Activated gamma-delta T cell (primary cell): ENCODE data around the gene DIS3L2.
"Not testable (repeated sequence)": the region's sequence is repeated elsewhere in the genome, so short reads cannot be mapped to it uniquely, and the experiment has no call there.

Experiments
- DNase-seq: peaks from one replicate; lab custom pipeline; 2025; lab: John Stamatoyannopoulos, UW

DIS3L2 gene

DNA sequence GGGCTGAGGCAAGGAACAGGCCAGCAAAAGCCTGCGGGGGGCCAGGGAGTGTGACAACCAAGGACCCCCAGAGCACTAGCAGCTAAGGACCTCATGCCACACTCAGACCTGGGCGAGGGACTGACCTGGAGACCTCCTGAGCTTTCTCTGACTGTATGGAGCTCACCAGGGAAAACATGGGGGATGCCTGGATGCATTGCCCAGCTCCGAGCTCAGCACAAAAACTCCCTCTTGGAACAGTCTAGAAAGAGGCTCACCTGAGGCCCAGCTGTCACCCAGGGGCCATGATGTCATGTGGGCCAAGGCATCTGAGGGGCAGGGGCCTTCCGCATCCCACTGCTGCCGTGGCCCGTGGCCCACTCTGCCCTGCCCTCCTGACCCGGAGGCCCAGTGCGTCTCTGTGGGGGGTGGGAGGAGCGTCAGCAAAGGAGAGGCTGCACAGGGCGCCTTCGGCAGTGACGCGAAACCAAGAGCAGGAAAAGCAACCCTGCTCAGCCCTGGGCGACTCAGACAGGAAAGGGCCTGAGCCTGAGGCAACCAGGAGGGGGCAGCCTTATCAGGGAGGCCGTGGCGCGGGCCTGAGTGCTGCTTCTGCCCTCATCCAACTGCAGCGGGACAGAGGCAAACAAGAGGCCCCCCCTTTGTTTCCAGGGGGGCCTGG is 359.8 kb downstream of the DIS3L2 start:
- no peak for DNase-seq

DNA sequence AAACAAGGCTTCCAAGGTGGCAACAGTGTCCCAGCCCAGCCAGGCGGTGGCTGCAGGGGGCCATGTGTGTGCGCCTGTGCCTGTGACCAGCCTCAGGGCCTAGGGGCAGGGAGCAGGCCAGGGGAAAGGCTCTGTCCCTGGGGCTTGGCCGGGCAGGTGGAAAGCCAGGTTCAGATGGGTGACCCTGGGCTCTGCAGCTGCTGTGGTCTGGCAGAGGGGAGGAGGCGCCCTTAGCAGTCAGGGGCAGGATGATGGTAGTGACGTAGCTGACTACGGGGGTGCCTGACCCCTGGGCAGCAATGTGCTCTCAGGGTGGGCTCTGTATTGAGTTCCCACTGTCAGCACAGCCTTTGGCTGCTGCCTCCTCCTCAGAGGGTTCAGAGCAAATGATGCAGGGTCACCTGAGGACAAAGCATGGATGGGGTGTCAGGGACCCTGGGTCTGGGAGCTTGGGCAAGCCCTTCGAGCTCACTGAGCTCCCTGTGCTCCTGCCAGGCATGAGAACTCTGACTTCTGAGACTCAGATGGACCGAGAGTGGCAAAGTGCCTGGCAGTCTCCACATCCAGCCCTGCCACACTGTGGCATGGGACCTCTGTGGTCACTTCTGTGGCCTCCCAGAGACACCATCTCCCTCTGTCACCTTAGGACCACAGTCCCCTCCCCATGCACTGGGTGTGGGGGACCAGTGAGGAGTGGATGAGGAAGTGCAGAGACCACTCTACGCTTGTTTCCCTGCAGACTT is 360.5 kb downstream of the DIS3L2 start:
- no peak for DNase-seq

DNA sequence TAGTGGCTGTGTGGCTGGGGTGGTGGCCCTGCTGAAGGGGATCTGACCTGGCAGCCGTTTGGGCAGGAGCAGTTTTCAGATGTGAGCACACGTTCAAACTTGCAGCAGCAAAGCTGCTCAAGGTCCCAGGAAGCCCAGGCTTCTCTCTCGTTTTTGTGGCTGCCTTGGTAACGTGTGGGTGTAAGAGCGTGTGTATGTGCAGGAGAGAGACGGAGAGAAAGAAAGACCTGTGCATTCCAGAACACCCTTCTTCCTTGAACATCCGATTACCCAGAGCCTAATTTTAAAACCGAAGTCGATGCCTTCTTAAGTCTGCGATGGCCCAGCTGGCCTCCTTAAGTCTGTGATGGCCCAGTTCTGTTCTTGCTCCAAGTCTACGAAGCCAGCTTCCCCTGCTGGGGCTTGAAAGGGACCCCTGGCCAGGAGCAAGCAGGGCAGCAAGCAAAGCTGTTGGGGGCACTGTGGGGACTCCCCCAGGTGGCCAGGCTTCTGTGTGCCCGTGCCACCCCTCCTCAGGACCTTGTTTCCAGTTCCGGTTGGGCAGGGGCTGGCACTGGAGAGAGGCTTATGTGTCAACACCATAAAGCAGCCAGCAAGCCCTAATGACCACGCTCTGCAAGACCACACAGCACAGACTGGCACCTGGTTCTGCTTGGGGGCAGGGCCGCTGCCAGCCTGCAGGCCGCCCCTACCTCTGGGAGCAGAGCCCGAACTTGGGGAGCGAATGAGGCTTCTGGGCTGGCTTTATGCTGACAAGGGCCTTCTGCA is 361.2 kb downstream of the DIS3L2 start:
- no peak for DNase-seq

DNA sequence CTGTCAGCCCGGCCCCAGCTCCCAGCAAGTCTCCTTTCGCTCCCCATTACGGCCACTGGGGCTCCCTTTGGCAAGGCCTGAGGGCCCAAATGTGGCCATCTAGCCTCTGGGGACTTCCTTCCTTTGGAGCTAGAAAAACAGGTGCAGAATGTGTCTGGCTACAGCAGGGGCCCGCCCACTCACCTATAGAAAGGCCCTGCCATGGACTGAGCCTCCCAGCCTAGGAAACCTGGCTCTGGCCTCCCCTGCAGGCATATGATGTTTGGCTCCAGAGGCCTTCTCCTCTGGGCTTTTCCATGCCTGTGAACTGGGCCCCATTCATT is 361.8 kb downstream of the DIS3L2 start:
- DNase-seq, result no peak

DNA sequence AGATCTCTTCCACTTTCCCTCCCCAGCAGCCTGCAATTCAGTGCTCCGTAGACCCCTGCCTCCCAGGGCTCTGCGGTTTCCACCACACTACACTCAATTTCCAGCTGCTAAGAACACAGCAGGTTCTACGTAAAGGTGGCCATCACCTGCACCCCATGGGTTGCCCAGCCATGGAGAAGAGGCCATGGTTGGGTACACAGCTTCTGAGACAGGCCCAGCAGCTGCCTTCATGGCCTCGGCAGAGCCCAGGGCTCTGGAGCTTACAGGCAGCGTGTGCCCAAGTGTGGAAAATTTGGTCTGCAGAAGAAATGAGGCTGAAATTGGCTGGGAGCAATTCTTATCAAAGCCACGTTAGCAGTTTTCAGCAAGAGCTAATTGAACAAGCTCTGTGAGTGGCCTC is 362.5 kb downstream of the DIS3L2 start:
- DNase-seq, result not testable (repeated sequence)

DNA sequence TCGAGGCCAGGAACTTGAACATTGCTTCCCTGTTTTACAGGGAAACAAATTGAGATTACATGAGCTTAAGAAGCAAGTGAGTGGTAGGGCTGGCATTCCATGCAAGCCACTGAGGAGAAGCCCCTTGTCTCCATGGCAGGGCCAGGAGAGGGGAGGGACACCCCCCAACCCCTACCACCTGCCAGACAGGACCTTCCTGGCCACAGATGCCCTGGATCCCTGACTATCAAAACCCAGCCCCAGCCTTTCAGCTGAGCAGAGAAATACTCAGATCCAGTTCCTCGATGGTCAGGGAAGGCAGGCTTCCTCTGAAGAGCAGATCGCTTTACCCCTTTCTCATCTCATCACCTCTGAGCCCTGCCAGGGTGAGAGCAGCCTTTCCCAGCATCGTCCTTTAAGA is 363.3 kb downstream of the DIS3L2 start:
- no peak for DNase-seq

DNA sequence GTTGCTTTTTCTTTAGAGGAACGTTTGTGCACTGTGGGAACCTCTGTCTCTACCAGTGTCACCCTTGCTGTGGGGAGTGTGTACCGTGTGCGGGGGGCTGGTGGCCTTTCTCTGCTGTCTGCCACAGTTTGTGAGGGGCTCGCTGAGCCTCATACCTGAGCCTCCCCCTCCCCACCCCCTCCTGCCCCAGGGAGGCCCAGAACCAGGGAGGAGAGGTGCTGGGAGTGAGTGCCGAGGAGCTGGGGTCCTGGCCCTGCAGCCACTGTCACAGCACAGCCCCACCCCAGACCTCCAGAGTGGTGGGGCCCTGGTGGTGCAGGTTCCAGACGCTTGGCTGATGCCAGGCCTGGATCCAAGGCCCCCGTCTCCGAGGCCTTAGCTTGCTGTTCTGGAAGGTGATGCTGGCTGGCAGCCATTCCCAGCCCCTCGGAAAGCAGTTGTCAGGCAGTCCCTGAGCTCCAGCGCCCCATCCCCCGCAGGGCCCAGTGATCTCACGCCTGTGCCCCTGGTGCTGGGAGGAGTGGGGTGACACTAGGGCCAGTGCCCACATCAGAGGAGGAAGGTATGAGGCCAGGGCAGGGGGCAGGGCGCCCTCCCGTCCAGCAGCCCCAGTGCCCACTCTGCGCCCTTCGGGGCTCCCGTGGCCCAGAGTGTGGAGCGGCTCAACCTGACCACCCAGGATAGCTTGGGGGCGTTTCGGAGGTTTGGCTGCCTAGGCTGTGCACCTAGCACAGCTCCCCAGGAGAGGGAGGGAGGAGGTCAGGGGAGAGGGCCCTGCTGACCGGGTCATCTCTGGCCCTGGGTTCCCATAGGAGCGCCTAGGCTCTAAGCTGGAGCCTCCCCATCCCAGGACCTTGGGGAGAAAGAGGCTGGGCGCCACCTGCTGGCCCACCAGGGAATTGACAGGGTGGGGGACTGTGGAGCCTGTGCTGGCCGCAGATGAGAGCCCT is 364.1 kb downstream of the DIS3L2 start:
- DNase-seq, result peak; percentile 32

DNA sequence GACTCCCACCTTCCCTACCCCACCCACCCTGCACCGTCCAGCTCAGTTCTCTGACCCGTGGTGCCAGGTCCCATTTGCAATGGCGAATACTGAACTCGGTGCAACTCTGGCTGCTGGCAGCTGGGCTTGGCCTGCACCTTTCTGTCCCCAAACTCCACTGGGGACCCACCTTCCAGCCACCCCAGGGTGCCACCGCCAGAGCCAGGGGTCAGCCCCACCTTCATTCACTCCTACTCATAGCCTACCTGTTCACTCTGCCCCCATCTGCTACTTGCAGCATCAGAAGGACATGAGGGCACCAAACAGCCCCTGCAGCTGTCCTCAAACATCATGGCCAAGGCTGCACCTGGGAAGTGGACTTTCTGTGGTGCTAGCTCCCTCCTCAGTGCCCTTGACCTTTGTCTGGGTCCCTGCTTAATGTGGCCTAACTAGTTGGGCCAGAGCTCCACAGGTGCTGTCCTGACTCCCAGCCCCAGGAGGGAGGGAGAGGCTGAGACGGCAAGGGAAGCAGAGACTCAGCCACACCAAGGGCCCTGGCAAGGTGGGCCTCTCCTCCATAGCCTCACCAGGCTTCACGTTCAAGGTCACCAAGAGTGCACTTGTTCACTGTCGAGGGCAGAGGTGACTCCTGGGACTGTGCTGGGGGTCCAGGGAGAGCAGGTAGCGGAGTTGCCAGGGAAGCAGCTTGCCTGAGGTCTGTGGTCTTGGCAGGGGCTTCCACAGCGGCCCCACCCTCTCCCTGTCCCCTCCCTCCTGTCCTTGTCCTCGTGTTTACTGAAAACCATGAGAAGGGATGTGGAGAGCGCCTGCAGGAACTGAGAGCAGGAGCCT is 365.0 kb downstream of the DIS3L2 start:
- DNase-seq, result not testable (repeated sequence)

DNA sequence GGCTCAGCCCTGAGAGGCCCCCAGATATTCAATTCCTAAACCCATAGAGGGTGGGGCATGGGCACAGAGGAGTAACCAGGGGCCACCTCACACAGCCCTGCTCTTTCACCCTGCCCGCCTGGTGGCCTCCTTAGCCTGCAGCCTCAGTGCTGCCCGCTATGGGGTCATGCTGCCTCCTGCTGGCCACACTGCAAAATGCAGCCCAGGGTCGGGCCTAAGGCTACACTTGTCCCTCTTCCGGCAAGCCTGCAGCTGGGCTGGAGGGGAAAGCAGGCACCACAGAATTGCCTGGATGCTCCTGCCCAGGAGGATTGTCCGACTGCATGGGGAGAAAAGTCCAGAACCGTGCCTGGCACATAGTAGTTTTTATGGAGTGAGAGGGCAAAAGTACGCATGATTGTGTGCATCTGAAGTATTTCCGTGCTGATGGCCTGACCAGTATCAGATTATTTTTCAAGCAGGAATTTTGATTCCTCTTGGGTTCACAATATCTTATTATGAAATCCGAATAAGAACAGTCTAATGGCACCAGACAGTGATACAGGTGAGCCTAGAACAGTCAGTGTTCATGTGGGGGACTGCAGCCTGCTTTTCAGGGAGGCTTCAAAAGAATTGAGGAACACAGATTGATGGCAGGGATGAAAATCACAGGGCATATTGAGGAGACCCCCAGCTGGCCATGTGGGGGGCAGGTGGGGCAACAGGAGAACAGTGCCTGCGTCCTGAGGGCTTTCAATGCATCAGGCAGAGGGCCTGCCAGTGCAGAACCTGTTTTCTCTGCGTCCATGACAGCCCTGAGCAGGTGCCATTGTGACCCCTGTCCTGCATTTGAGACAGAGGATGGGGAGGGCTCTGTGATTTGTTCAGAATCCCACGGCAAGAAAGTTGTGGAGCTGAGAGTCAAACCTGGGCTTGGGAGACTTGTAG is 365.9 kb downstream of the DIS3L2 start:
- DNase-seq, result peak; percentile 52

DNA sequence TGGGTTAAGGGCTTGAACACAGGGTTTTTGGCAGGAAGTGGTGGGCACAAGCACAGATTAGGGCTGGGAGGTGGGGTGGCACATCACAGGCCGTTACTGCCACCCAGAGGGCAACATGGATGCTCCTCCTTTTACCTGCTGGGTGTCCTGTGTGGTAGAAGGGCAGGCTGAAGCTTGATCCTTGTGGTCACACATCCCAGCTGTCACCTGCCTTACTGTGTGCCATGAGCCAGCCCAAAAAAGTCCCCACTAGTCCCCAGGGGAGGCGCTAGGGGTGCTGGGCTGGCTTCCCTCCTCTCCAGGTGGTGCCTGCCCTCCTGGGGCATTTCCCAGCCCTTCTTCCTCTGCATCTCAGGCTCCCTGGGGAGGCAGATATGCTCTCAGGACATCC is 366.5 kb downstream of the DIS3L2 start:
- no peak for DNase-seq

DNA sequence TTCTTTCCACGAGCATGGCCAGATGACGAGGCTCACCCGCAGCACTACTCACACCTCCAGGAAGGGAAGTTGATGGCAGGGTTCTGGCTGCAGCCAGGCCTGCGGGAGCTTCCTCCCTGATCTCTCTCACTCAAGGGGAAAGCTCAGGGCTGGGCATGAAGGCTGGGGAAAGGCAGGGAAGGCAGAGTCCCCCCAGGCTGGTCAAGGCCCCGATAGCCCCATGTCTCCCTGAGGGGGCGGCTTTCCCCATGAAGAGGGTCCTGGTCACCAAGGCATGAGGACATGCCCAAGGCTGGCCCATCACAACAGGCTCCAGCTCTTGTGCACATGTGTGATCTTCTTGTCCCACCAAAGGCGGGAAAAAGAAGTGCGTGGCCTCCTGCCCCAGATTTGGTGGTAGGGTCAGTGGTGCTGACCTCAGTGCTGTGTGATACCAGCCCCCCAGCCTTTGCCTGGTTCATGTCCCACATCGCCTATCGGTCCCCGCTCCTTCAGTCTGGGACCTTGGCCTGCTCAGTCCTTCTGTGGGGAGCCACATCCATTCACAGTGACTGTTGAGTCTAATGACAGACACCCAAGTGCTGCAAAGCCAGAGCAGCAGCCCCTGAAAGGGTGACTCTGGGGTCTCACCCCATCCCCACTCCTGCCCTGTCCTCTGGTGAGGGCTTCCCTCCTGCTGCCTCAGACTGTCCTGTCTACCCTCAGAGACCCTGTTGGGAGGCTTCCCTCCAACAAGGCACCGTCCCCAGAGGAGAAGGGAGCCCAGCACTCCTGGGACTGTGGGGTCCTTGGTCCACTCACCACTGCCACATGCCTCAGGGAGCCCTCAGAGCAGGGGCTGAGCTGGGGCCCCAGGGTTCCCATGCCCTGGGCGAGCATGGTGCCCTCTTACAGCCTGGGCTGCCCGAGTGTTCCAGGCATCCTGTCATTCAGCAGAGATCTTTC is 367.3 kb downstream of the DIS3L2 start:
- no peak for DNase-seq

DNA sequence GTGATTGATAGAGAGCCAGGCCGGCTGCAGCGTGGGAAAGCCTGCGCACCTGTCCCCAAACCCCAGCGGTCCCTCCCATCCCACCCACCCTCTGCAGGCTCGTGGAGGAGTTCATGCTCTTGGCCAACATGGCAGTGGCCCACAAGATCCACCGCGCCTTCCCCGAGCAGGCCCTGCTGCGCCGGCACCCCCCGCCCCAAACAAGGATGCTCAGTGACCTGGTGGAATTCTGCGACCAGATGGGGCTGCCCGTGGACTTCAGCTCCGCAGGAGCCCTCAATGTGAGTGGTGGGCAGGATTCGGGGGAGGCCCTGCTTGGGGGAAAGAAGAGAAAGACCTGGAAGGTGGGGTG is 368.2 kb downstream of the DIS3L2 start:
- DNase-seq, result no peak

DNA sequence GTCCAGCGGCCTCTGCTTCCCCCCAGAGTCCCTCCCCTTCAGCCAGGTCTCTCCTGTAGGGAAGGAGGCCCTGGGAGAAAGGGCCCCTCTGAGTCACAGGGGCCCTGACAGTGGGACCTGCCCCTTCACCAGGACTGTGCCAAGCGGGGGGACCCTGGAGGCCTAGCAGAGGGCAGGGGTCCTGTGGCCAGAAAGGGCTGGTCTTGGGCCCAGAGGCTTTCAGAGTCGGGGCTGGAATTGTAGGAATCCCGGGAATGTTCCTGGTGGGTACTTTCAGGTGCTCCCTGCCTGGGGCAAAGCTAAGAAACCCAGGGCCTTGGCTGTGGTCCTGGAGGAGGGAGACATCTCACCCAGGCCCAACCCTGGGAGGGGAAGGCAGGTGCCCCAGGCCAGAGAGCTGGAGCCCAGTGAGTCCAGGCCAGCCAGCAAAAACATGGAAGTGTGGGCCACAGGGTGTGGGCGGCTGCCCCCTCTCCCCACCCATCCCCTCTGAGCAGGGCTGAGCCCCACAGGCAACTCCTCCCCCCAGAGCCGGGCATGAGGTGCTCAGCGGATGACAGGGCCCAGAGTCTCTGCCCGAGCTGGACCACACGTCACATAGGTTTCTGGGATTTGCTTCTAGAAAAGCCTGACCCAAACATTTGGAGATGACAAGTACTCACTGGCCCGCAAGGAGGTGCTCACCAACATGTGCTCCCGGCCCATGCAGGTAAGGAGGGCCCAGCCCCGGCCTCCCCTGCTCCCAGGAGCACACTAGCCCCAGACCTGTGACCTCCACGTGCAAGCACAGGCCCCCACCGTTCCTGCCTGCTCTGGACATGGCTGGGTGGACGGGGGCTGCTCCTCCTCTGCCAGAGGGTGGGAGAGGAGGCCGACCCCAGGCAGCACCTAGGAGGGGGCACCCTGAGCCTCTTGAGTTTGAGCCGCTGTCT is 368.8 kb downstream of the DIS3L2 start:
- no peak for DNase-seq

DNA sequence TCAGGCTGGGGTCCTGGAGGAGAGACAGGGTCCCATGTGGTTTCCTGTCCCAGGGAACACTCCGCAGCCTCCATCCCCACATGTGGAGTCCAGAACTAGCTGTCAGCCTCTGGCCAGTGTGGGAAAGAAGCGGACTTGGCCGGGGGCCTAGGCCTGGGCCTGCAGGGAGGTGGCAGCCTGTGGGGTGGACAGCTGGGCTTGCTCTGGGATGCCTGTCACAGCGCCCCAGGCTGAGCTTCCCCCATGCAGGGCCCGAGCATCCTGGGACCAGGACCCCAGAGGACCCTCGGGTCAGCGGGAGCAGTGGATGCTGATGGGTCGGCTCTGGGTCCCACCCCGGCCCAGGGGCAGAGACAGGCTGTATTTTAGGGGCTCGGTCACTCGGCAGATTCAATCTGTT is 369.5 kb downstream of the DIS3L2 start:
- not testable (repeated sequence) for DNase-seq

DNA sequence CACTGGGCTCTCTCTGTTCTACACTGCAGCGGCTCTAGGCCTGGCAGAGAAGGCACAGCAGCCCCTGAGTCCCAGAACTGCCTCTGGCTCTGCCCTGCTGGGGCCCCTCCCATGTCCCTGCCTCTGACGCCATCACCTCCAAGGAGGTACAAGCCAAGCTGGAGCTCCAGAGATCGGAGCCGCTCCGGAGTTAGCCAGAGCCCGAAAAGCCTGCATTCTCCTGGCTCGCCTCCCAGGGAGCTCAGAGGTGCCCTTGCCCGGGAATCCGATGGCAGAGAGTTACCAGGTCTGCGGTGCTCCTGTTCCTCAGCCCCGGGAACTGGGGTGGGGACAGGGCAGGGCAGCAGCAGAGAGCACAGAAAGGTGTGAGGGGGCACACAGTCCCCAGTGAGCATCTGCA is 370.1 kb downstream of the DIS3L2 start:
- DNase-seq, result not testable (repeated sequence)

DNA sequence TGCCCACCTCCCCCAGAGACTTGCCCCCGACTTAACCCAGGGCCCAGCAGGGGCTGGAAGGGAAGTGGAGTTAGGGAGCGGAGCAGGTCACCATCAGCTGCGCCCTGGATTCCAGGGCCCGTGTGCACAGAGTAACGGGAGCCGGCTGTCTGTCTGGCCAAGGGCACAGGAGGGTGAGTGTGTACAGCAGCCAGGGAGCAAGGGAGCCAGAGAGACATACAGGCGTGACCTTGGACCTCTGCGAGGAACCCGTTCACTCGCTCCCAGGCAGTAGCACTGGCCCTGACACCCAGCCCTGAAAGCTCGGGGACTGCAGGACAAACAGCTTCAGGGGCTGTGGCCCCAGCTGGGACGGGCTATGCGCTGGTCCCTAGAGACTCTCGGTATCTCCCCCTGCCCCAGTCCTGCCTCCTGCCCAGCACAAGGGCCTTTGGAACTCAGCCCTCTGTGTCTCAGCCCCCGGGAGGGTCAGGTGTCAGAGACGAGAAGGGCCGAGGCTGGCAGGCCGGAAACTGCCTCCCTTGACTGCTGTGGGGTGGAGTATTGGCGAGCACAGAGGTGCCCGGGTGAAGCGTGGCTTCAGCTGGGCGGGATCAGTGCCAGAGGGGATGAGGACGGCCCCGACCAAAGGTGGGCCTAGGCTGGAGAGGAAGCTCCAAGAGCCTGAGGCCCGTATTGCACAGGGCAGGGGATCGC is 370.9 kb downstream of the DIS3L2 start:
- not testable (repeated sequence) for DNase-seq

DNA sequence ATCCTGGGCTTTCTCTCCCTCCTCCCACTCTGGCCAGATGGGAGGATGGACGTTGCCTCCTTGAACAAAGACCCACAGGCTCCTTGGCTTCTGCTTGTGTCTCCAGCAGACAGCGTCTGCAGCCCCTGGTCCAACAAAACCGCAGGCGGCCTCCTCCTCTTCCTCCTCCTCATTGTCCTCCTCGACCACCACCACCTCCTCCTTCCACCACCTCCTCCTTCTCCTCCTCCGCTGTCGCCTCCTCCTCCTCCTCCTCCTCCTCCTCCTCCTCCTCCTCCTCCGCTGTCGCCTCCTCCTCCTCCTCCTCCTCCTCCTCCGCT is 371.4 kb downstream of the DIS3L2 start:
- no peak for DNase-seq
